Measurements from ENCODE around the gene NCOA1. TPM values are rescaled to one million over a fixed set of nuclear protein-coding genes. Genes with fewer than 3 reads are reported as not detected.
"Not testable (repeated sequence)": the region's sequence is repeated elsewhere in the genome, so short reads cannot be mapped to it uniquely, and the experiment has no call there.

NCOA1 gene
- total and polyA plus RNA-seq, 10 of the 15 experiments (the other 5 are each of a cell fraction or from before 2014, with no cell fraction given): 1.8 to 35.6 (median 6.1) TPM

- POLR2A ChIA-PET; H2AFZ ChIP-seq (ENCODE audit: control insufficient read depth, low read depth, low read length); H3K27me3 ChIP-seq (replicated peaks in 1 of 2; ENCODE audit: control insufficient read depth in 2 of 2, insufficient read depth in 2 of 2, low read length in 1 of 2); ATAC-seq; in situ Hi-C loops (cut with MboI); H3K4me3 ChIP-seq; H4K20me1 ChIP-seq (ENCODE audit: control insufficient read depth, insufficient read depth); SMC1A ChIA-PET (ENCODE audit: uncharacterized antibody, unreplicated experiment); BruUV-seq (replicated peaks); H3K4me1 ChIP-seq (ENCODE audit: control insufficient read depth, insufficient read depth, low read length); DNase-seq (ENCODE audit: low read depth, low spot score); H3K9ac ChIP-seq (ENCODE audit: control insufficient read depth, insufficient read depth, low read length); H3K36me3 ChIP-seq (ENCODE audit: control insufficient read depth in 2 of 2, insufficient read depth in 2 of 2, low read length in 1 of 2); intact Hi-C loops (cut with micrococcal nuclease; ENCODE audit: unreplicated experiment); RAD21 ChIA-PET (ENCODE audit: unreplicated experiment); H3K27ac ChIP-seq (ENCODE audit: control insufficient read depth, insufficient read depth); FAIRE-seq; H3K9me3 ChIP-seq (replicated peaks; ENCODE audit: control insufficient read depth, insufficient read depth, low read length); H3K4me2 ChIP-seq (ENCODE audit: control insufficient read depth, insufficient read depth): not testable (repeated sequence)
- CTCF ChIA-PET: interaction anchor here (0.8 to 1.0 kb wide), 2 partner anchors 22 to 396 kb away, joined by 3 read pairs; no protein-coding TSS in a partner anchor
- TF ChIP-seq YY1 (IDR thresholded peaks at IDR 0.05; ENCODE audit: low read depth, low read length) (0 out of 2 replicates have a peak, but pooled peaks have one; percentile 14), BACH1 (IDR thresholded peaks at IDR 0.05; ENCODE audit: borderline replicate concordance) (peak; percentile 67; the same call in 1 of the 2 replicates)
- 90% methylated on average over 24 of the region's 25 CpGs for WGBS (ENCODE audit: insufficient coverage, insufficient replicate concordance, low lambda C conversion rate, missing lambda C conversion rate)
- peaks cover 20% of the 10 kb centered on the region for H3K79me2 ChIP-seq (ENCODE audit: control insufficient read depth, insufficient read depth, low read length)
Measured at GRCh38 chr2:24805811-24806660, 315.0 kb downstream of the NCOA1 start.

GRCh38 chr2:24806661-24807036 lies 315.6 kb downstream of the NCOA1 start:
- Histone ChIP-seq H3K4me3 (no peak overlapping the region), H3K36me3 (ENCODE audit: control insufficient read depth in 2 of 2, insufficient read depth in 2 of 2, low read length in 1 of 2) (peaks cover 0 to 3% of the 10 kb centered on the region in 2 experiments; a peak in 1 of 4 replicates), H3K9ac (ENCODE audit: control insufficient read depth, insufficient read depth, low read length) (no peak overlapping the region), H3K27me3 (replicated peaks in 1 of 2; ENCODE audit: control insufficient read depth in 2 of 2, insufficient read depth in 2 of 2, low read length in 1 of 2) (no peaks in the 10 kb centered on the region), H2AFZ (ENCODE audit: control insufficient read depth, low read depth, low read length) (no peak overlapping the region), H3K79me2 (ENCODE audit: control insufficient read depth, insufficient read depth, low read length) (peaks cover 20% of the 10 kb centered on the region), H3K27ac (ENCODE audit: control insufficient read depth, insufficient read depth) (no peak overlapping the region), H3K4me2 (ENCODE audit: control insufficient read depth, insufficient read depth) (no peak overlapping the region), H4K20me1 (ENCODE audit: control insufficient read depth, insufficient read depth) (no peaks in the 10 kb centered on the region), H3K4me1 (ENCODE audit: control insufficient read depth, insufficient read depth, low read length) (no peaks in the 10 kb centered on the region), H3K9me3 (replicated peaks; ENCODE audit: control insufficient read depth, insufficient read depth, low read length) (no peaks in the 10 kb centered on the region; the same call in 2 of the 3 replicates)
- BruUV-seq (replicated peaks): no TSS peak
- intact Hi-C loops (cut with micrococcal nuclease; ENCODE audit: unreplicated experiment) (no loop called here), in situ Hi-C loops (cut with MboI) (no loop called here)
- POLR2A ChIA-PET: no interaction called here
- DNase-seq (ENCODE audit: low read depth, low spot score): no peak
- no peak for FAIRE-seq
- no peak for TF ChIP-seq RCOR1 (conservative IDR thresholded peaks at IDR 0.05; ENCODE audit: low read depth, low read length)
- TF ChIP-seq EGR1 (IDR thresholded peaks at IDR 0.05; ENCODE audit: borderline replicate concordance in 1 of 2, low read depth in 2 of 2, low read length in 2 of 2): no peak
- TF ChIP-seq CHD1 (IDR thresholded peaks at IDR 0.05; ENCODE audit: low read depth, low read length): no peak
- TF ChIP-seq PKNOX1 (IDR thresholded peaks at IDR 0.05): no peak
- no peak for TF ChIP-seq STAT1 (conservative IDR thresholded peaks at IDR 0.05)
- TF ChIP-seq ATF3 (IDR thresholded peaks at IDR 0.05; ENCODE audit: borderline replicate concordance, extremely low read depth, low read depth, low read length): no peak
- RAD21 ChIA-PET (ENCODE audit: unreplicated experiment): no interaction called here
- ATAC-seq: no peak
- SMC1A ChIA-PET (ENCODE audit: uncharacterized antibody, unreplicated experiment): no interaction called here
- CTCF ChIA-PET: interaction anchor here (0.6 to 1.0 kb wide), 3 partner anchors 21 to 396 kb away, joined by 3 read pairs; no protein-coding TSS in a partner anchor

Measured in GM12878 (cell line).